ENCODE data around the gene SHANK2. TPM values are rescaled to one million over a fixed set of nuclear protein-coding genes. Genes with fewer than 3 reads are reported as not detected.

Gene SHANK2
- total RNA-seq, 1 donor from 2014 or later, result 2.6 TPM

GRCh38 chr11:71204748-71205664 is 47.4 kb downstream of the SHANK2 start:
- no peaks in the 10 kb centered on the region for H3K36me3 ChIP-seq (ENCODE audit: control insufficient read depth in 3 of 3, insufficient read depth in 3 of 3, low read length in 3 of 3)
- H3K9ac ChIP-seq (ENCODE audit: low read depth in 1 of 3, low read length in 3 of 3), result no peak overlapping the region
- no peak overlapping the region for H3K27ac ChIP-seq (ENCODE audit: low read depth, low read length)
- H3K9me3 ChIP-seq (ENCODE audit: control insufficient read depth in 3 of 3, low read length in 3 of 3), result peaks cover 0 to 6% (median 0%) of the 10 kb centered on the region in 3 donors
- H3K4me3 ChIP-seq (ENCODE audit: low read length in 3 of 3), result no peak overlapping the region
- H3K4me1 ChIP-seq (ENCODE audit: control insufficient read depth in 3 of 3, insufficient read depth in 3 of 3, low read length in 3 of 3), result no peaks in the 10 kb centered on the region
- H3K27me3 ChIP-seq (ENCODE audit: control insufficient read depth in 3 of 3, insufficient read depth in 3 of 3, low read length in 3 of 3), result peaks cover 4 to 36% (median 18%) of the 10 kb centered on the region in 3 donors

- Histone ChIP-seq H3K4me3 (ENCODE audit: low read length in 3 of 3) (no peak overlapping the region), H3K36me3 (ENCODE audit: control insufficient read depth in 3 of 3, insufficient read depth in 3 of 3, low read length in 3 of 3) (no peaks in the 10 kb centered on the region), H3K27me3 (ENCODE audit: control insufficient read depth in 3 of 3, insufficient read depth in 3 of 3, low read length in 3 of 3) (peaks cover 4 to 37% (median 16%) of the 10 kb centered on the region in 3 donors), H3K27ac (ENCODE audit: low read depth, low read length) (no peak overlapping the region), H3K9me3 (ENCODE audit: control insufficient read depth in 3 of 3, low read length in 3 of 3) (peaks cover 0 to 6% (median 0%) of the 10 kb centered on the region in 3 donors), H3K9ac (ENCODE audit: low read depth in 1 of 3, low read length in 3 of 3) (no peak overlapping the region), H3K4me1 (ENCODE audit: control insufficient read depth in 3 of 3, insufficient read depth in 3 of 3, low read length in 3 of 3) (no peaks in the 10 kb centered on the region)
Observed at GRCh38 chr11:71204294-71204693, 48.1 kb downstream of the SHANK2 start.

DNA sequence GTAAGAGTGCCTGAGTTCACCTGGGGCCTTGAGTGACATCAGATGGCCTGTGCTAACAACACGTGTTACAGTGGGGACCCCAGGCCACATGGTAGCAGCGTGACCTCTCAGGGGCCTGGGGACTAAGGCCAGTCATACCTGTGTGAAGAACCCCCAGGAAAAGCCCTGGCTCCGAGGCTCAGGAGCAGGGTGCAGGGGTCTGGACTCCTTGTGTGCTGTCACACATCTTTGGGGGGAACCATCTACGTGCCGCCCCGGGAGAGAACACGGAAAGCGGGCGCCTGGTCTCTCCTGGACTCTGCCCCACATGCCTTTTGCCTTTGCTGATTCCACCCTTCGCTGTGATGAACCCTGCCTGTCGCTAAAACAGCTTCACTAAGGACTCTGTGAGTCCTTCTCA is 48.7 kb downstream of the SHANK2 start:
- no peak overlapping the region for H3K27ac ChIP-seq (ENCODE audit: low read depth, low read length)
- H3K27me3 ChIP-seq (ENCODE audit: control insufficient read depth in 3 of 3, insufficient read depth in 3 of 3, low read length in 3 of 3), result peaks cover 4 to 42% (median 14%) of the 10 kb centered on the region in 3 donors
- H3K36me3 ChIP-seq (ENCODE audit: control insufficient read depth in 3 of 3, insufficient read depth in 3 of 3, low read length in 3 of 3), result no peaks in the 10 kb centered on the region
- H3K4me3 ChIP-seq (ENCODE audit: low read length in 3 of 3), result no peak overlapping the region
- H3K4me1 ChIP-seq (ENCODE audit: control insufficient read depth in 3 of 3, insufficient read depth in 3 of 3, low read length in 3 of 3), result no peaks in the 10 kb centered on the region
- H3K9me3 ChIP-seq (ENCODE audit: control insufficient read depth in 3 of 3, low read length in 3 of 3), result peaks cover 0 to 5% (median 0%) of the 10 kb centered on the region in 3 donors
- no peak overlapping the region for H3K9ac ChIP-seq (ENCODE audit: low read depth in 1 of 3, low read length in 3 of 3)

- Histone ChIP-seq H3K27ac (ENCODE audit: low read depth, low read length) (no peak overlapping the region), H3K27me3 (ENCODE audit: control insufficient read depth in 3 of 3, insufficient read depth in 3 of 3, low read length in 3 of 3) (peaks cover 4 to 42% (median 20%) of the 10 kb centered on the region in 3 donors), H3K4me3 (ENCODE audit: low read length in 3 of 3) (no peak overlapping the region), H3K4me1 (ENCODE audit: control insufficient read depth in 3 of 3, insufficient read depth in 3 of 3, low read length in 3 of 3) (no peaks in the 10 kb centered on the region), H3K9ac (ENCODE audit: low read depth in 1 of 3, low read length in 3 of 3) (no peak overlapping the region), H3K36me3 (ENCODE audit: control insufficient read depth in 3 of 3, insufficient read depth in 3 of 3, low read length in 3 of 3) (no peaks in the 10 kb centered on the region), H3K9me3 (ENCODE audit: control insufficient read depth in 3 of 3, low read length in 3 of 3) (no peaks in the 10 kb centered on the region)
Observed at GRCh38 chr11:71202966-71203365, 49.4 kb downstream of the SHANK2 start.

- peaks cover 4 to 41% (median 20%) of the 10 kb centered on the region in 3 donors for H3K27me3 ChIP-seq (ENCODE audit: control insufficient read depth in 3 of 3, insufficient read depth in 3 of 3, low read length in 3 of 3)
- H3K9me3 ChIP-seq (ENCODE audit: control insufficient read depth in 3 of 3, low read length in 3 of 3), result no peaks in the 10 kb centered on the region
- H3K36me3 ChIP-seq (ENCODE audit: control insufficient read depth in 3 of 3, insufficient read depth in 3 of 3, low read length in 3 of 3), result no peaks in the 10 kb centered on the region
- H3K4me1 ChIP-seq (ENCODE audit: control insufficient read depth in 3 of 3, insufficient read depth in 3 of 3, low read length in 3 of 3), result no peaks in the 10 kb centered on the region
- H3K9ac ChIP-seq (ENCODE audit: low read depth in 1 of 3, low read length in 3 of 3), result no peak overlapping the region
- H3K27ac ChIP-seq (ENCODE audit: low read depth, low read length), result no peak overlapping the region
- no peak overlapping the region for H3K4me3 ChIP-seq (ENCODE audit: low read length in 3 of 3)
Observed at GRCh38 chr11:71202598-71202944, 49.8 kb downstream of the SHANK2 start.

Other genes with a start within 250 kb of the SHANK2 start
- 9.9 TPM for gene DHCR7, start 195.8 kb upstream of the SHANK2 start, total RNA-seq
- 27.7 TPM for gene NADSYN1, start 200.6 kb upstream of the SHANK2 start, total RNA-seq

Measured in skeletal muscle tissue (tissue), 4 donors.